ENCODE data around the gene FERMT2.

DNA sequence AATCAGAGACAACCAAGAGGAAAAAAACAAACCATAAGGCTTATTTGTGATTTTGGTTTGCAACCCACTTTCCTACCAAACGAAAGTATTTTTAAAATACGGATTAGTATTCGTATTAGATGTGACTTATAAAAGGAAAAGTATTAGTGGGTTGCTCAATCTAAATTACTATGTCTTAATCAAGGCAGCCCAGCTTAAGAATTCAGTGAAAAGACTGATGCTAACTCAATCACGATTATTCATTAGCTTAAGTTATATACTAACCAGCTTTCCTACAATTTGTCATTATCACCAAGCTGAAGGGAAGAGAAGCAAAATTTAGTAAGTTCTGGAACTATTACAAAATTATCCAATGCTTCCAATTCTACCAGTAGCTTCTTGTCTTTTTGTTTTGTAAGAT lies 62.7 kb downstream of the FERMT2 start:
- TF ChIP-seq, protein P1, sequence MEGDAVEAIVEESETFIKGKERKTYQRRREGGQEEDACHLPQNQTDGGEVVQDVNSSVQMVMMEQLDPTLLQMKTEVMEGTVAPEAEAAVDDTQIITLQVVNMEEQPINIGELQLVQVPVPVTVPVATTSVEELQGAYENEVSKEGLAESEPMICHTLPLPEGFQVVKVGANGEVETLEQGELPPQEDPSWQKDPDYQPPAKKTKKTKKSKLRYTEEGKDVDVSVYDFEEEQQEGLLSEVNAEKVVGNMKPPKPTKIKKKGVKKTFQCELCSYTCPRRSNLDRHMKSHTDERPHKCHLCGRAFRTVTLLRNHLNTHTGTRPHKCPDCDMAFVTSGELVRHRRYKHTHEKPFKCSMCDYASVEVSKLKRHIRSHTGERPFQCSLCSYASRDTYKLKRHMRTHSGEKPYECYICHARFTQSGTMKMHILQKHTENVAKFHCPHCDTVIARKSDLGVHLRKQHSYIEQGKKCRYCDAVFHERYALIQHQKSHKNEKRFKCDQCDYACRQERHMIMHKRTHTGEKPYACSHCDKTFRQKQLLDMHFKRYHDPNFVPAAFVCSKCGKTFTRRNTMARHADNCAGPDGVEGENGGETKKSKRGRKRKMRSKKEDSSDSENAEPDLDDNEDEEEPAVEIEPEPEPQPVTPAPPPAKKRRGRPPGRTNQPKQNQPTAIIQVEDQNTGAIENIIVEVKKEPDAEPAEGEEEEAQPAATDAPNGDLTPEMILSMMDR (IDR thresholded peaks at IDR 0.05; ENCODE audit: low read depth, low read length, missing input control): no peak
- TF ChIP-seq YY1 (IDR thresholded peaks at IDR 0.05) (no peak), JUND (IDR thresholded peaks at IDR 0.05) (no peak), RAD21 (IDR thresholded peaks at IDR 0.05) (no peak), GABPA (IDR thresholded peaks at IDR 0.05 in 1 of 2, conservative IDR thresholded peaks at IDR 0.05 in 1 of 2) (no peak), EGR1 (IDR thresholded peaks at IDR 0.05; ENCODE audit: low read depth in 2 of 2) (no peak), FOXA1 (IDR thresholded peaks at IDR 0.05) (no peak), HNF4A (conservative IDR thresholded peaks at IDR 0.05) (no peak), TAF1 (conservative IDR thresholded peaks at IDR 0.05) (no peak)
- TF ChIP-seq, protein P2, sequence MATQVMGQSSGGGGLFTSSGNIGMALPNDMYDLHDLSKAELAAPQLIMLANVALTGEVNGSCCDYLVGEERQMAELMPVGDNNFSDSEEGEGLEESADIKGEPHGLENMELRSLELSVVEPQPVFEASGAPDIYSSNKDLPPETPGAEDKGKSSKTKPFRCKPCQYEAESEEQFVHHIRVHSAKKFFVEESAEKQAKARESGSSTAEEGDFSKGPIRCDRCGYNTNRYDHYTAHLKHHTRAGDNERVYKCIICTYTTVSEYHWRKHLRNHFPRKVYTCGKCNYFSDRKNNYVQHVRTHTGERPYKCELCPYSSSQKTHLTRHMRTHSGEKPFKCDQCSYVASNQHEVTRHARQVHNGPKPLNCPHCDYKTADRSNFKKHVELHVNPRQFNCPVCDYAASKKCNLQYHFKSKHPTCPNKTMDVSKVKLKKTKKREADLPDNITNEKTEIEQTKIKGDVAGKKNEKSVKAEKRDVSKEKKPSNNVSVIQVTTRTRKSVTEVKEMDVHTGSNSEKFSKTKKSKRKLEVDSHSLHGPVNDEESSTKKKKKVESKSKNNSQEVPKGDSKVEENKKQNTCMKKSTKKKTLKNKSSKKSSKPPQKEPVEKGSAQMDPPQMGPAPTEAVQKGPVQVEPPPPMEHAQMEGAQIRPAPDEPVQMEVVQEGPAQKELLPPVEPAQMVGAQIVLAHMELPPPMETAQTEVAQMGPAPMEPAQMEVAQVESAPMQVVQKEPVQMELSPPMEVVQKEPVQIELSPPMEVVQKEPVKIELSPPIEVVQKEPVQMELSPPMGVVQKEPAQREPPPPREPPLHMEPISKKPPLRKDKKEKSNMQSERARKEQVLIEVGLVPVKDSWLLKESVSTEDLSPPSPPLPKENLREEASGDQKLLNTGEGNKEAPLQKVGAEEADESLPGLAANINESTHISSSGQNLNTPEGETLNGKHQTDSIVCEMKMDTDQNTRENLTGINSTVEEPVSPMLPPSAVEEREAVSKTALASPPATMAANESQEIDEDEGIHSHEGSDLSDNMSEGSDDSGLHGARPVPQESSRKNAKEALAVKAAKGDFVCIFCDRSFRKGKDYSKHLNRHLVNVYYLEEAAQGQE (IDR thresholded peaks at IDR 0.05): no peak
- TF ChIP-seq, protein P3, sequence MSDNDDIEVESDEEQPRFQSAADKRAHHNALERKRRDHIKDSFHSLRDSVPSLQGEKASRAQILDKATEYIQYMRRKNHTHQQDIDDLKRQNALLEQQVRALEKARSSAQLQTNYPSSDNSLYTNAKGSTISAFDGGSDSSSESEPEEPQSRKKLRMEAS (IDR thresholded peaks at IDR 0.05): no peak
- TF ChIP-seq, protein P4, sequence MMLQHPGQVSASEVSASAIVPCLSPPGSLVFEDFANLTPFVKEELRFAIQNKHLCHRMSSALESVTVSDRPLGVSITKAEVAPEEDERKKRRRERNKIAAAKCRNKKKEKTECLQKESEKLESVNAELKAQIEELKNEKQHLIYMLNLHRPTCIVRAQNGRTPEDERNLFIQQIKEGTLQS (IDR thresholded peaks at IDR 0.05): no peak
- TF ChIP-seq, protein P5, sequence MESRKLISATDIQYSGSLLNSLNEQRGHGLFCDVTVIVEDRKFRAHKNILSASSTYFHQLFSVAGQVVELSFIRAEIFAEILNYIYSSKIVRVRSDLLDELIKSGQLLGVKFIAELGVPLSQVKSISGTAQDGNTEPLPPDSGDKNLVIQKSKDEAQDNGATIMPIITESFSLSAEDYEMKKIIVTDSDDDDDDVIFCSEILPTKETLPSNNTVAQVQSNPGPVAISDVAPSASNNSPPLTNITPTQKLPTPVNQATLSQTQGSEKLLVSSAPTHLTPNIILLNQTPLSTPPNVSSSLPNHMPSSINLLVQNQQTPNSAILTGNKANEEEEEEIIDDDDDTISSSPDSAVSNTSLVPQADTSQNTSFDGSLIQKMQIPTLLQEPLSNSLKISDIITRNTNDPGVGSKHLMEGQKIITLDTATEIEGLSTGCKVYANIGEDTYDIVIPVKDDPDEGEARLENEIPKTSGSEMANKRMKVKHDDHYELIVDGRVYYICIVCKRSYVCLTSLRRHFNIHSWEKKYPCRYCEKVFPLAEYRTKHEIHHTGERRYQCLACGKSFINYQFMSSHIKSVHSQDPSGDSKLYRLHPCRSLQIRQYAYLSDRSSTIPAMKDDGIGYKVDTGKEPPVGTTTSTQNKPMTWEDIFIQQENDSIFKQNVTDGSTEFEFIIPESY (IDR thresholded peaks at IDR 0.05): no peak
